ENCODE measurements around the gene DLG2. TPM values are rescaled to one million over a fixed set of nuclear protein-coding genes. Genes with fewer than 3 reads are reported as not detected.
A peak's percentile ranks its signal among the peaks of the same experiment; 100 is the strongest.

DLG2 gene
- total RNA-seq, 1 donor from 2014 or later, result 0.51 TPM

DNA sequence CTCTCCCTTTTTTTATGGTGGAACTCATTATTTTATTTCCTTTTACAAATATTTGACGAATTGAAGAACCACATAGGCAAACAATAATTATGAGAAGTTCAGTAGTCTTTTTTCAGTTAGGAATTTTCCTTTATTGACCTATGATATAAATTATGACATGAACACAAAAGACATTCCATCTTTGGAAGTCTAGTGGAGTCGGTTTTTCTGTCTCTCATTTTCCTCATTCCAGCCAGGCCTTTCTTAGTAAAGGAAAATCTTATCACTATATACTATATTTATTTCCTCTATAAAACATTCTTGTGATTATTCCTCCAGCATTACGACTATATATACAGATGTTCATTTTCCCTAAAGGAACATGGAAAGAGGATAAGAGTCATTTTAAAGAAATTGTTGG, 1046.1 kb downstream of the DLG2 start:
- no peak for DNase-seq (ENCODE audit: low read depth in 2 of 2)

DNA sequence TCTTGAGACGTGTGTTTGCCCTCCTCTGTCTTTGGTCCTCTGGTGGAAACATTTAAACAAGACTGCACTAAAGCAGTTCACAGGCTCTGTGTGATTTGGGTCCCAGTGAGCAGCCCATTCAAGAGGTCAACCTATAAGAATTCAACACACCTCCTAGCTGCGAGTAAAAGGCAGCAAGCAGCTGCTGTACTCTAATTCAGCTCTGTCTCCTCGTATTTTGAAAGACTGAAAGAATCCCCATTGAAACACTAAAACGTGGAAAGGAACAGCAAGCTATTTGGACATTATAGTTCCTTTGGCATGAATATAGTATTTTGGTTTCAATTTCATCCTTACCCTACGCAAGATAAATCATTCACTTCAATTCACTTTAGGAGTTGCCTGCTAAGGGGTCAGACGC, 1046.7 kb downstream of the DLG2 start:
- no peak for DNase-seq (ENCODE audit: low read depth in 2 of 2)

DNA sequence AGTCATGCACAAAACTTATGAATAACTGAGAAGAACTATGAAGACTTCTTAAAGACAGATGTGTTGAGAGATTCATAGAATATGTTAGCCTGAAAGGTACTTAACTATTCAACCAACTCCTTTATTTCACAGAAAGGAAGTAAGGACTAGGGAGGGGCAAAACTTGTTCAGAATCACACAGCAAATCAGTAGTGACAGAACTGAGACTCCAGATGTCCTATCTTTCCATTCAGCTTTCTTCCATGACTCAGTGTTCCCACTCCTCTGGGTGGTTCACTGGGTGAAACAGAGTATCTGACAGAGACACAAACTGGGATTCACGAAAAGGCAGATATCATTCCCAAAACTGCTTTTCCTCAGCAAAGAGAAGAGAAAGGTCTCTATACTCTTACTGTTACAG, 1053.3 kb downstream of the DLG2 start:
- DNase-seq (ENCODE audit: low read depth in 2 of 2), result no peak

- DNase-seq (ENCODE audit: low read depth in 2 of 2), result no peak
These were observed 1060.5 kb downstream of the DLG2 start for GRCh38 chr11:84566671-84567070.

DNA sequence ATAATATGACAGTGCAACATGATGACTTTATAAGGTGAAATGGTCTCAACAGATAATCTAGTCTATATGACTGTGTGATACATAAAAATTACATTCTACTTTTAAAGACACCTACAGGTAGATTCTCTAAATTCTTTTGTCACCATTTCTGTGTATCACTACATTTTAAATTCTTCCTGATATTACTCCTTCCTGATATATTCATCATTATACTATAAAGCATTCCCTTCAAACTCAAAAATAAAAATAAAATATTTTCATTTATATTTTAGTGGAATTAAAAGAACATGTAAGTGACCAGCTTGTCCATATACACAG, 1062.3 kb downstream of the DLG2 start:
- DNase-seq (ENCODE audit: low read depth in 2 of 2), result no peak

- peak; percentile 14 to 45 for DNase-seq (ENCODE audit: low read depth in 2 of 2)
These were observed 1062.8 kb downstream of the DLG2 start for GRCh38 chr11:84564180-84564866.

- no peak for DNase-seq (ENCODE audit: low read depth in 2 of 2)
These were observed 1063.8 kb downstream of the DLG2 start for GRCh38 chr11:84563356-84563755.

DNA sequence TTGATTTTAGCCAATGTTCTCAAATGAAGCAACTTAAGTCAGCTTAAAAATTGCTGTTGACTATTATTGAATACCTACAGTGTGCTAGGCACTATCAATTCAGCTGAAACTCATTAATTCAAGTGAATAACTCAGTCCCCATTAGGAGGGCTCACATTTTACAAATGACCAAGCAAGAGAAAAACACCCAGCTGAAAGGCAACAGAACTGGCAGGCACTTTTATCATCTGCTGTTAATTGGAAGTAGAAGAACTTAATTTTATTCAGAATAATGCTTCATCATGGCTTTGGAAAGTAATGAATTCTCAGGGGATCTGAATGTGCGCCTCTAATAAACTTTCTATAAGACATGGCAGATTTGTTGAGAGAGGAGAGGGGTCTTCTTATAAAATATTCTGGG, 1066.9 kb downstream of the DLG2 start:
- no peak for DNase-seq (ENCODE audit: low read depth in 2 of 2)

- DNase-seq (ENCODE audit: low read depth in 2 of 2), result peak; percentile 12 to 36
These were observed 1068.8 kb downstream of the DLG2 start for GRCh38 chr11:84558085-84558905.

GRCh38 chr11:84552791-84553190, 1074.4 kb downstream of the DLG2 start:
- DNase-seq (ENCODE audit: low read depth in 2 of 2), result no peak

DNA sequence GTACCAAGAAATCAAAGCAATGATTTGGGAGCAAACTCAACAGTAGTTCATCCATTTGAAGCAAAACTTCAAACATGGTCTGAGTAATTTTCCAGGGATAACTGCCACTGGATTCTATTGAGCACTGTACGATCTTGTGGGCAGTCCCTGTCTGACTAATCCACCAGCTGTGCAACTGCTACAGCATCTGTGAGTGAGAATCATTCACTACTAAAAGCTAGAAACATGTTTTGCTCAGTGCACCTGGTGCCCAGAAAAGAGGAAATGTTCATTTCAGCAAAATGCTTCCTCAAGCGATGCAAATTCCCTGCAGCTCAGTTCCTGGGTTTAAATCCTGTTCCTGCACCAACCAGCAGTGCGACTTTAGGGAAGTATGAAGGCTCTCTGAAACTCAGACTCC, 1077.9 kb downstream of the DLG2 start:
- DNase-seq (ENCODE audit: low read depth in 2 of 2), result no peak

DNA sequence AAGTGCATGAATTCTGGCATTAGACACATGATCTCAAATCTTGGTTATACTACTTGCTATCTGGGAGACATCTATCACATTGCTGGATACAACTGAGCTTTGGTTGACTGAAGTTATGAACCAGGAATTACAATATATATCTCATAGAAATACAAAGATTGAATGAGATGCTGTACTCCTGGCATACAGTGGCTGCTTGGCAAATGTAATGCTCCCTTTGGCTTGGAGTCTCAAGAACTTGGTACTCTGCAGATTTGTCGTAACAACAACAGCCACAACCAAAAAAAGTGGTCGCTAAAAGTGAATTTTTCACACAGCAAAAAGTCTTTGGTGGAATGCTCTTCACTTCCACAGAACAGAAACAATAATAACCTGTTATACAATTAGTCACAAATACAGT, 1082.6 kb downstream of the DLG2 start:
- DNase-seq (ENCODE audit: low read depth in 2 of 2), result no peak

DNA sequence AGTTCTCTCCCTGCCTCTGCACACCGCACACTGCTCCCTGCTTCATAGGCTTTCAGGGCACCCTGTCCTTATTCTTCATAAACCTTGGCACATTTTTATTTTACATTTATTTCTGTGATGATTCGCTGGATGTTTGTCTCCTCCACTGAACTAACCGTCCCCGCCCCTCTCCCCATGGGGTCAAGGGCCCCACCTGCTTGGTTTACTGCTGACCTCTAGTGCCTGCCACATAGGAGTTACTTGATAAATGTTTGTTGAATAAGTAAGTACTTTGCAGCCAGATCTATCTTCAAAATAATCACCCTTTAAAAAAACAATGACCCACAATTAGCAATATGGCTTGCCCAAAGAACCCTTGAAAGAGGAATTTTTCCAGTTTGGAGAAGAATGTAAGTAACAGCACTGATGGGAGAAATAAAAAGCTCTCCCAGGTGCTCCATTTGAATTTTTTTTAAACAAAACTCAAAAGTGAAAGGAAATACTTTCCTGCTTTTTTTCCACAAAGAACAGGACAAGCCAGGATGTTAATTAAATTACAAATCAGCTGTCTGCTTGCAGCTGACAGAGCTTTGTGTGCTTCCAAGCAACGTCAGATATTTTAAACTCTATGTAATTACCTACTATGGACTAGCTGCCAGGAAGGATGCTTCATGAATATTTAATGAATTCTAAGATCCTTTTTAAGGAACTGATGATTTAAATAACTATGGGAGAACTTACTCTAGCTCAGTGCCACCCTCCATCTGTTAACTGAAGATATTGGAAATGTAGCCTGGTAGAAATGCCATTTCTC, 1083.6 kb downstream of the DLG2 start:
- no peak for DNase-seq (ENCODE audit: low read depth in 2 of 2)

- no peak for DNase-seq (ENCODE audit: low read depth in 2 of 2)
These were observed 1085.3 kb downstream of the DLG2 start for GRCh38 chr11:84541731-84542340.

DNA sequence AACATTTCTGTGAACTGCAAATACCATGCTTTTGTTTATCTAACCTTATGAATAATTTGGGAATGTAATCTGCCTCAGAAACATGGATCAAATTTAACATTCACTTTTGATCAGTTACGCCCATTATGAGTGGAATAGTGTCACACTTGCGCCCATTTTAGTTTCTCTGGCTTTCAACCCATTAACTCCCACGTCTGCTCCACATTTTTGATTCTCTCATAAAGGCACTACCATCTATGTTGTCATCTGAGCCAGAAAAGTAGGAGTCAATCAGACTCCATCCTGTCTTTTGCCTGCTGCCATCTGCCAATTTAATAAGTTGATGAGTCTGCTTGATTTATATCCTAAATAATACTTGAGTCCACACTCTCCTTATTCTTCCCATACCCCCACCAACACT, 1090.7 kb downstream of the DLG2 start:
- DNase-seq (ENCODE audit: low read depth in 2 of 2), result no peak

GRCh38 chr11:84532364-84532763, 1094.8 kb downstream of the DLG2 start:
- no peak for DNase-seq (ENCODE audit: low read depth in 2 of 2)

DNA sequence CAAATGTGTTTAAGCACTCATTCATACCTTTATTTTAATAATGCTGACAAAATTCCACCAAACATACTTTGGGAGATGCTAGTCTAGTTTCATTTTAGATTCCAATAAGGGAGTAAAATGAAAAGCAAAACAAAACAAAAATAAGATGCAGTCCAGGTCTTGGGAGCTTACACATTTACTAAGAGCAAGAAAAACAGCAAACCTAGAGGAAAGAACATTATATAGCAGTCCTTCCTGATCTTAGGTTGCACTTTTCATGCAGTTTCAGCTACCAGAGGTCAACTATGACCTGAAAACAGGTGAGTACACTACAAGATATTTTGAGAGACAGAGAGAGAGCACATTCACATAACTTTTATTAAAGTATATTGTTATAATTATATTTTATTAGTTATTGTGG, 1100.9 kb downstream of the DLG2 start:
- DNase-seq (ENCODE audit: low read depth in 2 of 2), result no peak

- no peak for DNase-seq (ENCODE audit: low read depth in 2 of 2)
These were observed 1102.6 kb downstream of the DLG2 start for GRCh38 chr11:84524422-84525051.

DNA sequence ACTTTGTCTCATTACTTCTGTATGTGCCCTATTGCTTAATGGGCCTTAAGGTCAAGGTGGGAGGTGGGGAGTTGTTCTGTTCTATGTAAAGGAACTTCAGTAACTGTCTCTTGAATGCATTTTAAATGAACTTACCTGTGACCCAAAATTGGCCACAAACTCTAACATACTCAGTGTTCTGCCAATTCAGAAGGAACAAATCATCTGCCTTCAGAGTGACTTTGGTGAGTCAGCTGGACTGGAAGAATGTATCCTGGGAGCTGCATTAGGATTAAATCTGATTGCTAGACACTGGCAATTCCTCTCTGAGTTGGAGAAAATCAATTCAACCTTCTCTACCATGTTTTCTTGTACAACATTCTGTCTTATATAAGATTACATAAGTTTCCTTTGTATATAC, 1104.8 kb downstream of the DLG2 start:
- no peak for DNase-seq (ENCODE audit: low read depth in 2 of 2)

DNA sequence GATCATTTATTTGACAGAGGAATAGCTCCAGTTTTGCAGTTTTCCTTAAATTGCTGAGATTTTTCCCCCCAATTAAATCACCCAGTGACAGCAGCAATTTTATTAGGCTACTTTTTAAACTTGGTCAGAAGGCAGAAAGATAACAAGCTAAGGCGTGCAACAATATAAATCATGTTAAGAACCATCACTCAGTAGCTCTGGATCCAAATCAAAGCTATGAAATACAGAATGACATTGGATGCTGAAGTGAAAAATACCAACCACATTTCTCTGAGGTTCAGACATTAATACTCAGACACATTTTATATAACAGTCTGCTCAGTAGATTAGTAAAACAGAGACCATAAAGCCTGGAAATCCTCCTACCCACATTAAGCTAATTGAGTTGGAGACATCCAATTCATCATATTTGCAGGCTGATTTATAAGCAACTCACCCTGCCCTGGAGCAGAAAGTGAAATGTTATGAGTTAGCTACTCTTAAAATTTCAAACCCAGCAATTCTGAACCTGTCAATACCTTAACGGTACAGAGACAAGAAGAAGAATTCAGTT, 1108.4 kb downstream of the DLG2 start:
- no peak for DNase-seq (ENCODE audit: low read depth in 2 of 2)

GRCh38 chr11:84514436-84514835, 1112.7 kb downstream of the DLG2 start:
- DNase-seq (ENCODE audit: low read depth in 2 of 2), result no peak

Data from dermis microvascular lymphatic vessel endothelial cell (primary cell).